Loucy (cell line): ENCODE results near the gene ANTXR2.
A peak's percentile ranks its signal among the peaks of the same experiment; 100 is the strongest.

Experiments
- CTCF ChIP-seq: fragments of 200-600 bp; sonication (generic); conservative IDR thresholded peaks from 2 replicates; pipeline ENCODE4 v1.5.1; 2014; ENCODE audit warnings: mild to moderate bottlenecking, antibody characterized with exemption, low read length
- EZH2phosphoT487 ChIP-seq: fragments of 200-600 bp; IDR thresholded peaks from 2 replicates; pipeline ENCODE4 v1.6.1; 2018; ENCODE audit warnings: antibody characterized with exemption, mild to moderate bottlenecking, moderate library complexity, borderline replicate concordance

- TF ChIP-seq CTCF = peak; percentile 87
- TF ChIP-seq EZH2phosphoT487 = no peak
Measured at GRCh38 chr4:79917246-79917645, 155.8 kb downstream of the ANTXR2 start.
